Measurements from ENCODE around the gene AUTS2.
"Not testable (repeated sequence)": the region's sequence is repeated elsewhere in the genome, so short reads cannot be mapped to it uniquely, and the experiment has no call there.

Gene AUTS2

DNA sequence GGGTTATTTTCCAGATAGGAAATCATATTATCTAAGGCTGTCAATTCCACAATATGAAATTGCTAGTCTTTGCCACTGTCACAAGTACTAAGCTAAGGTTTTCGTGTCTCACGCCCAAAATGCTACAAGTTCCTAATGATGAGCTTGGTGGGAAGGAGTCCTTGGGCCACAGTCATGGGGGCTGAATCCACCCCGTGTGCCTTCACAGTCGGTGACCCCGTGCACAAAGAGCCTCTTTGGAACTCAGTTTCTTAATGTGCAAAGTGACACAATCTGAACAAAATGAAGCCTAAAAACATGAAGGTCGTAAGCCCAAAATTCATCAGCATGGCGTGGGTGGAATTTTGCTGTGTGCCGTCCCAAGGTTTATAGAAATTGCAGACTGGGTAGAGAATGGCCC, 1196.7 kb downstream of the AUTS2 start:
- no peak for DNase-seq (ENCODE audit: low read depth in 2 of 2)

DNA sequence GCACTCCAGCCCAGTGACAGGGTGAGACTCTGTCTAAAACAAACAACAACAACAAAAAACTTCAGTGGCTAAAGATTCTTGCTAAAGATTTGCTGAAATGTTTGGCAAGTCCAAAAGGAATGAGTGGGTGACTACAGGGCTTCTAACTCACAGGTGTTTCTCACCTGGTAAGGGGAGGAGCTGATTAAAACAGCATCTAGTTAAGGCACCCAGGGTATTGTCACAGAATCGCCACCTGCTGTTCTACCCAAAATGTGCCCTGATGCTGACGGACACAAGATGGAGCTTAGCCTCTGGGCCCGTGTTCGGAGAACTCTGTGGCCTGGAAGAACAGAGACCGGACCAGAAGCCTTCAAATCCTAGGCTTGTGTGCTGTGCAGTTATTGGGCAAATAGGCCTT, 1197.7 kb downstream of the AUTS2 start:
- DNase-seq (ENCODE audit: low read depth in 2 of 2): no peak

- peak in 1 of 2 experiments; percentile 9 for DNase-seq (ENCODE audit: low read depth in 2 of 2)
Measured at GRCh38 chr7:70797109-70797514, 1198.8 kb downstream of the AUTS2 start.

DNA sequence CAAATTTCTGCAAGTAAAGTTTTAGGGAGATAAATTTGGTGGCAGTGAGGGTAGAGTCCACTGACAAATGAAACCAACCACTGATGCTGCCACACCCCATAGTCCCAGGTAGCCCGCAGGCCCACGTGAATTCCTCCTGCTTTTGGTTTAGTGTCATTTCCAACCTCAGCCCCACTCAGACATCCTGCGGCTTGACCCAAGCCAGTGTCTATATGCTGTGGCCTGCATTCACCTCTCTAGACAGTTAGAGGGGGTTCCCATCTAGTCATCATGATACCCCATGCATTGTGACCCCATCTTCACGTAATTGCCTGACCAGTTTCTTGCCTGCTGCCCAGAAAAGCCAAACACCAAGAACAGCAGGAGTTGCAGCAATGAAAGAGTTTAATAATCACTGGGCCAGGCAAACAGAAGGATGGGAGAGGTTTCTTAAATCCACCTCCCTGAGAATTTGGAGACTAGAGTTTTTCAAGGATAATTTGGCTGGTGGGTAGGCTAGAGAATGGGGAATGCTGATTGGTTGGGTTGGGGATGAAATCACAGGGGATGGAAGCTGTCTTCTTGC, 1201.6 kb downstream of the AUTS2 start:
- no peak for DNase-seq (ENCODE audit: low read depth in 2 of 2)

DNA sequence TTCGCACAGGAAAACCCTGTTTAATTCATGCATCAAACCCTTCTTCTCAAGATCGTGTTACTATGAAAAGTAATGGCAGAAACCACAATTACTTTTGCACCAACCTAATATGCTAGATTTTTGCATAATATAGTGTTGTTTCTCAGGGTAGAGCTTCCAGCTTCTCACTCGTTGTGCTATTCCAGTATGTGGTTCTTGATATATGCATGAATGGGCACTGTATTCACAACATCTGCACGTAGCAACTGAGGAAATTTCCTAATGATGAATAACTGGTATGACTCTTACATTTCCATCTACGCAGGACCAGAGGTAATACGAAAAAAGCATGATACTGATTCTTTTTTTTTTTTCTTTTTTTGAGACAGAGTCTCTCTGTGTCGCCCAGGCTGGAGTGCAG, 1207.1 kb downstream of the AUTS2 start:
- no peak for DNase-seq (ENCODE audit: low read depth in 2 of 2)

DNA sequence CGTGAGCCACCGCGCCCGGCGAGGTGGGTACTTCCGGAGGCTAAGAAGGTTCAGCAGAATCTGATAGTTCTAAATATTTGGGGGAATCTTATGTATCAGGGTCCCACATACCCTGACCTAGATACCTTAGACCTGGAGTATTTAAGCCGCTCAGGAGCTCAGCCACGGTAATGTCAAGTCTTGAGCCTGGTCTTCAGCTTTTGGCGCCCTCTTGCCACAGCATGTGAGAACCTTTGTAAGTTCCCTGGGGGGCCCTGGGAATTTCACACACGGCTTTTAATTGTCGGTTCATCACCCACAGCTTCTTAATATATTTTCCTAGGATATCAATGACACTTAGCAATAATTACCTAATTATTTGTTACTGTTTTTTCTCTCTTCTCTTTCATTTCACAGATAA, 1209.4 kb downstream of the AUTS2 start:
- DNase-seq (ENCODE audit: low read depth in 2 of 2): no peak

GRCh38 chr7:70808876-70809275, 1210.6 kb downstream of the AUTS2 start:
- no peak for DNase-seq (ENCODE audit: low read depth in 2 of 2)

DNA sequence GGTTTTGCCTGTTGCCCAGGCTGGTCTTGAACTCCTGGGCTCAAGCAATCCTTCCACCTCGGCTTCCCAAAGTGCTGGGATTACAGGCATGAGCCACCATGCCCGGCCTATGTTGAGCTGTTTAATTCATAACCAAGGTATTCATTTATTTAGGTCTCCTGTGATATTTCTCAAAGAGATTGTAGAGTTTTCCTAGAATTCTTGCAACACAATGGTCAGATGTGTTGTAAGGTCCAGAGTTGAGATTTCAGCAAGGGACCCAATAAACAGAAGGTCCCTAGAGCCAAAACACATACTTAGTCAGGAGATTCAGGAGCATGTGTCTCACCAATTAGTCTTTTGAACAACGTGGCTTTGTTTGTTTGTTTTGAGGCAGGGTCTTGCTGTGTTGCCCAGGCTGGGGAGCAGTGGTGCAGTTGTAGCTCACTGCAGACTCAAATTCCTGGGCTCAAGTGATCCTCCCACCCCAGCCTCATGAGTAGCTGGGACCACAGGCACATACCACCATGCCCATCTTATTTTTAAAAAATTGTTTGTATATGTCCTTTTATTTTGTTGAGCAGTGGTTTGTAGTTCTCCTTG, 1212.4 kb downstream of the AUTS2 start:
- DNase-seq (ENCODE audit: low read depth in 2 of 2): no peak

GRCh38 chr7:70812511-70812910, 1214.2 kb downstream of the AUTS2 start:
- no peak for DNase-seq (ENCODE audit: low read depth in 2 of 2)

GRCh38 chr7:70822490-70822889, 1224.2 kb downstream of the AUTS2 start:
- not testable (repeated sequence) for DNase-seq (ENCODE audit: low read depth in 2 of 2)

- peak in 1 of 2 experiments; percentile 8 for DNase-seq (ENCODE audit: low read depth in 2 of 2)
Measured at GRCh38 chr7:70829221-70830059, 1231.2 kb downstream of the AUTS2 start.

- DNase-seq (ENCODE audit: low read depth in 2 of 2): no peak
Measured at GRCh38 chr7:70830060-70830395, 1231.8 kb downstream of the AUTS2 start.

DNA sequence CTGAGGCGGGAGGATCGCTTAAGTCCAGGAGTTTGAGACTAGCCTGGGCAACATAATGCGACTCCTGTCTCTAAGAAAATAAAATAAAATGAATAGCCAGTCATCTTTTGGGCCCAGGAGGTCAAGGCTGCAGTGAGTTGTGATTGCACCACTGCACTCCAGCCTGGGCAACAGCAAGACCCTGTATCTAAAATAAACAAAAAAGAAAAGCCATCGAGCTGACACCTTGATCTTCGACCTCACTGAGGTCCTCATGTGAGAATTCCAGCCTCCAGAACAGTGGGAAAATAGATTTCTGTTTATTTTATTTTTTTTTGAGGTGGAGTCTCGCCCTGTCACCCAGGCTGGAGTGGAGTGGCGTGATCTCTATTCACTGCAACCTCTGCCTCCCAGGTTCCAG, 1232.2 kb downstream of the AUTS2 start:
- DNase-seq (ENCODE audit: low read depth in 2 of 2): no peak

DNA sequence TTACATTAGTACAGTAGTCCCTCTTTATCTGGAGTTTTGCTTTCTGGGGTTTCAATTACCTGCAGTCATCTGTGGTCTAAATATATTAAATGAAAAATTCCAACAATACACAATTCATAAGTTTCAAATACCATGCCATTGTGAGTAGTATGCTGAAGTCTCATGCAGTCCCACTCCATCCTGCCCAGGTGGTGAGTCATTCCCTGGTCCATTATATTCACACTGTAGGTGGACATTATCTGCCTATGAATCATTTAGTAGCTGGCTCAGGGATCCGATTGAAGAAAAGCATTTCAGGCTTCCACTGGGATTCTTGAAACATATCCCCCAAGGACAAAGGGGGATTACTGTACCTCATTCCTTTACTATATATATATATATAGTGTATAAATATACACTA, 1235.5 kb downstream of the AUTS2 start:
- DNase-seq (ENCODE audit: low read depth in 2 of 2): peak; percentile 64 to 69

DNA sequence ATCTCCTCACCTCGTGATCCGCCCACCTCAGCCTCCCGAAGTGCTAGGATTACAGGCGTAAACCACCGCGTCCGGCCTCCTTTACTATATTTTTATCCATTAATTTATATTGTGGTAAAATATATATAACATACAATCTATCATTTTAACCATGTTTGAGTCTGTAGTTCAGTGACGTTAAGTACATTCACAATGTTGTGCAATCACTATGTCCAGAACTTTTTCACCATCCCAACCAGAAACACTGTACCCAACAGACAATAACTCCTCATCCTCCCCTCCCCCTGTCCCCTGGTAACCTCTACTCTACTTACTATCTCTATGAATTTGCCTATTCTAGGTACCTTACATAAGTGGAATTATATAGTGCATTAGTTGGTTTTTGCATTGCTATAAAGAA, 1236.1 kb downstream of the AUTS2 start:
- DNase-seq (ENCODE audit: low read depth in 2 of 2): no peak

GRCh38 chr7:70835658-70836057, 1237.4 kb downstream of the AUTS2 start:
- no peak for DNase-seq (ENCODE audit: low read depth in 2 of 2)

- DNase-seq (ENCODE audit: low read depth in 2 of 2): no peak
Measured at GRCh38 chr7:70836279-70836678, 1238.0 kb downstream of the AUTS2 start.

- DNase-seq (ENCODE audit: low read depth in 2 of 2): no peak
Measured at GRCh38 chr7:70836946-70837345, 1238.7 kb downstream of the AUTS2 start.

DNA sequence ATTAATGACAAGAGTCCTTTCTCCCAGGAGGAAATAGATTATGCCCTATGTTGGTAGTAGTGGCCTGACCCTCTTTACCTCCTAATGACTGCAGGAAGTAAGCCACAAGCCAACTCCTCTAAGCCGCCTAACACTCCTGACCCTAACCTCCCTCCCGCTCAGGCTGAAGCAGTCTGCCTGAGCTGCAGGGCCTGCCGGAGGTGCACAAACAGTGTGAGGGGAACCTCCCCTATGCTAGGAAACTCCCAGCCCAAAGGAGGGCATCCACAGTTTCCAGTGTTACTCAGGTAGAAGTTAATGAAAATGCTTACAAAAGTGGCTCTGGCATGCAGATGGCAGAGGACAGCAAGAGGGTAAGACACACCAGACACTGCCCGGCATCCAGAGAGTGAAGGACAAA, 1239.3 kb downstream of the AUTS2 start:
- DNase-seq (ENCODE audit: low read depth in 2 of 2): no peak

DNA sequence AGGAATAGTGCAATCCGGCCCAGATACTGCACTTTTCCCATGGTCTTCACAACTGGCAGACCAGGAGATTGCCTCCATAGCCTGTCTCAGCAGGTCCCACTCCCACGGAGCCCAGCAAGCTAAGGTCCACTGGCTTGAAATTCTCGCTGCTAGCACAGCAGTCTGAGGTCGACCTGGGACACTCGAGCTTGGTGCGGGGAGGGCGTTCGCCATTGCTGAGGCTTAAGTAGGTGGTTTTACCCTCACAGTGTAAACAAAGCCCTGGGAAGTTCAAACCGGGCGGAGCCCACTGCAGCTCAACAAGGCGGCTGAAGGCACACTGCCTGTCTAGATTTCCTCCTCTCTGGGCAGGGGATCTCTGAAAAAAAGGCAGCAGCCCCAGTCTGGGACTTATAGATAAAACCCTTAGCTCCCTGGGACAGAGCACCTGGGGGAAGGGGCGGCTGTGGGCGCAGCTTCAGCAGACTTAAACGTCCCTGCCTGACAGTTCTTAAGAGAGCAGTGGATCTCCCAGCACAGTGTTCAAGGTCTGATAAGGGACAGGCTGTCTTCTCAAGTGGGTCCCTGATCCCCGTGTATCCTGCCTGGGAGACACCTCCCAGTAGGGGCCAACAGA, 1240.1 kb downstream of the AUTS2 start:
- DNase-seq (ENCODE audit: low read depth in 2 of 2): no peak
